MM.1S (cell line): Measurements from ENCODE around the gene MTIF3.

Source experiments
- CTCF ChIP-seq: fragments of 300-600 bp; sonication (generic); IDR thresholded peaks from 2 replicates; pipeline ENCODE4 v1.5.1; 2016; ENCODE audit warnings: antibody characterized with exemption, low read length, mixed read lengths
- EZH2 ChIP-seq: fragments of 300-600 bp; sonication (generic); optimal IDR thresholded peaks from 2 replicates; pipeline ENCODE3; 2017; ENCODE audit warnings: low read depth, mild to moderate bottlenecking, antibody characterized with exemption, low read length, mixed read lengths
- EZH2phosphoT487 ChIP-seq: fragments of 300-600 bp; sonication (generic); IDR thresholded peaks from 2 replicates; pipeline ENCODE4 v1.6.1; 2018; ENCODE audit warnings: antibody characterized with exemption, low read length

GRCh38 chr13:27401210-27401609 lies 49.2 kb downstream of the MTIF3 start:
- TF ChIP-seq CTCF (no peak), EZH2 (no peak), EZH2phosphoT487 (no peak)
